GM12878 (cell line): Measurements from ENCODE around the gene ATXN1. TPM values are rescaled to one million over a fixed set of nuclear protein-coding genes. Genes with fewer than 3 reads are reported as not detected.

Experiments used
- ATAC-seq: fragments of 200-7000 bp; cut with Tn5 transposase; 3 replicates; pipeline ENCODE4 v1.9.1; 2020; ENCODE audit warnings: mild to moderate bottlenecking, moderate library complexity
- BruUV-seq: library from RNA; stranded (reverse); fragments of 400-500 nt; replicated peaks from 2 replicates; lab custom pipeline; 2021; lab: Mats Ljungman, UMichigan
- CTCF ChIA-PET: fragments of 300-600 bp; sonication (Branson Sonifier 250); formaldehyde crosslinking; extraction: SDS; loops from one replicate; lab custom pipeline; 2021; ENCODE audit warnings: inconsistent platforms; lab: Yijun Ruan, JAX
- POLR2A ChIA-PET: fragments of 350-600 bp; formaldehyde crosslinking; extraction: SDS; loops from one replicate; lab custom pipeline; 2021; ENCODE audit warnings: inconsistent platforms; lab: Charles Lee
- RAD21 ChIA-PET: fragments of 300-600 bp; sonication (Branson Sonifier 250); formaldehyde crosslinking; loops from one replicate; lab custom pipeline; 2023; ENCODE audit warnings: antibody characterized with exemption; ENCODE audit not compliant: unreplicated experiment; lab: Charles Lee
- SMC1A ChIA-PET: fragments of 300-600 bp; sonication (Branson Sonifier 250); formaldehyde crosslinking; loops from one replicate; lab custom pipeline; 2023; ENCODE audit not compliant: unreplicated experiment, uncharacterized antibody; lab: Charles Lee
- DNase-seq: peaks from one replicate; pipeline ENCODE4 v3.0.0-alpha.2; 2011; ENCODE audit warnings: low read depth, low spot score
- FAIRE-seq: peaks from 3 replicates; lab custom pipeline; 2011; peaks lifted over from hg19 to GRCh38; lab: Jason Lieb, UNC
- H2AFZ ChIP-seq: 2 replicates; pipeline ENCODE4 v1.6.0; 2011; ENCODE audit warnings: low read depth, low read length, control low read depth; ENCODE audit not compliant: control insufficient read depth
- H3K27ac ChIP-seq: 2 replicates; pipeline ENCODE4 v1.5.1; 2011; ENCODE audit warnings: control low read depth; ENCODE audit not compliant: control insufficient read depth, insufficient read depth
- H3K27me3 ChIP-seq, 2 experiments: replicated peaks in 1 of 2; 2 replicates each; pipeline versions ENCODE4 v1.6.0 to v1.6.1; 2011; ENCODE audit warnings: low read length in 1 of 2; ENCODE audit not compliant: control insufficient read depth in 2 of 2, insufficient read depth in 2 of 2
- H3K36me3 ChIP-seq, 2 experiments: 2 replicates each; pipeline ENCODE4 v1.5.1; 2011; ENCODE audit warnings: low read length in 1 of 2; ENCODE audit not compliant: control insufficient read depth in 2 of 2, insufficient read depth in 2 of 2
- H3K4me1 ChIP-seq: 2 replicates; pipeline ENCODE4 v1.6.1; 2011; ENCODE audit warnings: mild to moderate bottlenecking, low read length, moderate library complexity, mixed read lengths; ENCODE audit not compliant: control insufficient read depth, insufficient read depth
- H3K4me2 ChIP-seq: 2 replicates; pipeline ENCODE4 v1.6.0; 2011; ENCODE audit warnings: control low read depth; ENCODE audit not compliant: control insufficient read depth, insufficient read depth
- H3K4me3 ChIP-seq: fragments of 200-600 bp; sonication (generic); 2 replicates; pipeline ENCODE4 v1.5.1; 2016
- H3K79me2 ChIP-seq: 2 replicates; pipeline ENCODE4 v1.6.0; 2011; ENCODE audit warnings: low read length; ENCODE audit not compliant: control insufficient read depth, insufficient read depth
- H3K9ac ChIP-seq: 2 replicates; pipeline ENCODE4 v1.8.0; 2011; ENCODE audit warnings: low read length, control low read depth, mixed read lengths; ENCODE audit not compliant: control insufficient read depth, insufficient read depth
- H3K9me3 ChIP-seq: replicated peaks from 3 replicates; pipeline ENCODE4 v1.5.1; 2011; ENCODE audit warnings: mild to moderate bottlenecking, low read length; ENCODE audit not compliant: control insufficient read depth, insufficient read depth
- H4K20me1 ChIP-seq: 2 replicates; pipeline ENCODE4 v1.6.0; 2011; ENCODE audit not compliant: control insufficient read depth, insufficient read depth
- BACH1 ChIP-seq: fragments of 450-650 bp; IDR thresholded peaks from 2 replicates; pipeline ENCODE4 v1.6.1; 2017; ENCODE audit warnings: mild to moderate bottlenecking, borderline replicate concordance
- EGR1 ChIP-seq, 2 experiments: IDR thresholded peaks; 1 replicate in 1 of 2; 2 replicates in 1 of 2; pipeline ENCODE4 v1.6.1; 2011 to 2012; ENCODE audit warnings: low read depth in 2 of 2, low read length in 2 of 2, borderline replicate concordance in 1 of 2, mild to moderate bottlenecking in 1 of 2, moderate library complexity in 1 of 2
- GABPA ChIP-seq: IDR thresholded peaks from 2 replicates; pipeline ENCODE4 v1.6.1; 2014; ENCODE audit warnings: antibody characterized with exemption, low read depth, mild to moderate bottlenecking, inconsistent platforms
- KAT2A ChIP-seq: conservative IDR thresholded peaks from 2 replicates; pipeline ENCODE4 v1.6.1; 2011; ENCODE audit warnings: low read depth, low read length; ENCODE audit not compliant: control insufficient read depth
- MTA2 ChIP-seq: fragments of 450-650 bp; IDR thresholded peaks from 2 replicates; pipeline ENCODE4 v1.6.1; 2016; ENCODE audit warnings: low read depth, mild to moderate bottlenecking, moderate library complexity
- NR2C1 ChIP-seq: fragments of 450-650 bp; IDR thresholded peaks from 2 replicates; pipeline ENCODE4 v1.6.1; 2017; ENCODE audit warnings: antibody characterized with exemption, mild to moderate bottlenecking, moderate library complexity
- SRF ChIP-seq, 2 experiments: IDR thresholded peaks; 2 replicates each; pipeline ENCODE4 v1.6.1; 2011; ENCODE audit warnings: low read depth in 2 of 2, low read length in 2 of 2, mild to moderate bottlenecking in 1 of 2, moderate library complexity in 1 of 2
- ZBED1 ChIP-seq: IDR thresholded peaks from 2 replicates; pipeline ENCODE4 v1.6.1; 2016; ENCODE audit warnings: borderline replicate concordance
- ZBTB40 ChIP-seq: fragments of 450-650 bp; IDR thresholded peaks from 2 replicates; pipeline ENCODE4 v1.6.1; 2016; ENCODE audit warnings: mild to moderate bottlenecking, moderate library complexity, borderline replicate concordance
- ZSCAN29 ChIP-seq: fragments of 450-650 bp; IDR thresholded peaks from 2 replicates; pipeline ENCODE4 v1.6.1; 2017; ENCODE audit warnings: mild to moderate bottlenecking, moderate library complexity
- ZZZ3 ChIP-seq: IDR thresholded peaks from 2 replicates; pipeline ENCODE4 v1.6.1; 2011; ENCODE audit warnings: low read depth; ENCODE audit not compliant: control insufficient read depth, insufficient read length
- WGBS: methylation state at CpG from one replicate; pipeline ENCODE4 v1.1.6; 2016; ENCODE audit warnings: low lambda C conversion rate; ENCODE audit not compliant: insufficient replicate concordance, insufficient coverage; ENCODE audit errors: missing lambda C conversion rate; 5-methylcytosine and 5-hydroxymethylcytosine counted together
- in situ Hi-C: fragments of 300-500 bp; cut with MboI; formaldehyde crosslinking; loops from 9 replicates; pipeline ENCODE4 v1.14.3; 2018; ENCODE audit warnings: mixed read lengths
- intact Hi-C: fragments of 100-400 bp; cut with micrococcal nuclease; formaldehyde crosslinking; loops from one replicate; pipeline ENCODE4 v1.14.2; 2022; ENCODE audit not compliant: unreplicated experiment
- polyA plus RNA-seq, 11 experiments: library from polyadenylated mRNA; depleted of rRNA in 4 of 11; unstranded in 6 of 11; stranded (reverse) in 5 of 11; fragments of >200 nt; fragmentation: Nextera tagmentation in 4 of 11; fragmentation: Illumina TruSeq in 1 of 11; extraction: Ambion mirVana in 4 of 11; extraction: Trizol in 1 of 11; gene quantifications; 1 replicate in 1 of 11; 2 replicates in 10 of 11; pipeline versions ENCODE4 v1.2.1 to v1.2.3, GENCODE V29; 2011 to 2016; ENCODE audit warnings: inconsistent platforms in 2 of 11, missing spikeins in 2 of 11, low read depth in 1 of 11
- total RNA-seq, 4 experiments: library from RNA; depleted of rRNA in 3 of 4; stranded (reverse); fragments of >200 nt in 3 of 4; fragmentation: Illumina TruSeq in 1 of 4; extraction: Trizol in 1 of 4; gene quantifications; 2 replicates each; pipeline versions ENCODE4 v1.2.1 to v1.2.3, GENCODE V29; 2013 to 2021
- TF ChIP-seq, protein P1 (sequence below): fragments of 450-650 bp; IDR thresholded peaks from 2 replicates; pipeline ENCODE4 v1.6.1; 2016; ENCODE audit warnings: mild to moderate bottlenecking
- TF ChIP-seq, protein P2 (sequence below): IDR thresholded peaks from 2 replicates; pipeline ENCODE4 v1.6.1; 2011; ENCODE audit warnings: borderline replicate concordance, low read depth, mild to moderate bottlenecking, moderate library complexity, mixed read lengths, low read length; ENCODE audit not compliant: insufficient read depth; ENCODE audit errors: extremely low read length

The ATXN1 gene
- total and polyA plus RNA-seq, 10 of the 15 experiments (the other 5 are each of a cell fraction or from before 2014, with no cell fraction given) = 12.2 to 51.2 (median 20.5) TPM

GRCh38 chr6:16272201-16272600 is 489.1 kb downstream of the ATXN1 start:
- ChIA-PET SMC1A (interaction anchor here (1.1 to 1.5 kb wide), 2 partner anchors 61 to 67 kb away, joined by 3 to 4 read pairs; no protein-coding TSS in a partner anchor), RAD21 (no interaction called here), CTCF (interaction anchor here (7.9 kb wide), 1 partner anchor 14 kb away, joined by 54 read pairs; no protein-coding TSS in a partner anchor), POLR2A (no interaction called here)
- intact Hi-C loops = no loop called here
- TF ChIP-seq KAT2A (no peak), ZBED1 (no peak), SRF (IDR thresholded peaks at IDR 0.05; ENCODE audit: low read depth in 2 of 2, low read length in 2 of 2) (no peak), ZBTB40 (no peak), ZZZ3 (no peak), NR2C1 (no peak), BACH1 (no peak), MTA2 (no peak), EGR1 (IDR thresholded peaks at IDR 0.05; ENCODE audit: borderline replicate concordance in 1 of 2, low read depth in 2 of 2, low read length in 2 of 2) (no peak), ZSCAN29 (no peak), GABPA (no peak)
- TF ChIP-seq, protein P1, sequence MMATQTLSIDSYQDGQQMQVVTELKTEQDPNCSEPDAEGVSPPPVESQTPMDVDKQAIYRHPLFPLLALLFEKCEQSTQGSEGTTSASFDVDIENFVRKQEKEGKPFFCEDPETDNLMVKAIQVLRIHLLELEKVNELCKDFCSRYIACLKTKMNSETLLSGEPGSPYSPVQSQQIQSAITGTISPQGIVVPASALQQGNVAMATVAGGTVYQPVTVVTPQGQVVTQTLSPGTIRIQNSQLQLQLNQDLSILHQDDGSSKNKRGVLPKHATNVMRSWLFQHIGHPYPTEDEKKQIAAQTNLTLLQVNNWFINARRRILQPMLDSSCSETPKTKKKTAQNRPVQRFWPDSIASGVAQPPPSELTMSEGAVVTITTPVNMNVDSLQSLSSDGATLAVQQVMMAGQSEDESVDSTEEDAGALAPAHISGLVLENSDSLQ = no peak
- TF ChIP-seq, protein P2, sequence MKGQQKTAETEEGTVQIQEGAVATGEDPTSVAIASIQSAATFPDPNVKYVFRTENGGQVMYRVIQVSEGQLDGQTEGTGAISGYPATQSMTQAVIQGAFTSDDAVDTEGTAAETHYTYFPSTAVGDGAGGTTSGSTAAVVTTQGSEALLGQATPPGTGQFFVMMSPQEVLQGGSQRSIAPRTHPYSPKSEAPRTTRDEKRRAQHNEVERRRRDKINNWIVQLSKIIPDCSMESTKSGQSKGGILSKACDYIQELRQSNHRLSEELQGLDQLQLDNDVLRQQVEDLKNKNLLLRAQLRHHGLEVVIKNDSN = no peak
- FAIRE-seq (no peak), ATAC-seq (no peak), DNase-seq (no peak)
- H3K36me3 ChIP-seq = no peaks in the 10 kb centered on the region
- WGBS = 0% methylated on average over 1 of the region's 1 CpG
- no peaks in the 10 kb centered on the region for H4K20me1 ChIP-seq
- no peaks in the 10 kb centered on the region for H3K79me2 ChIP-seq
- no TSS peak for BruUV-seq
- no peaks in the 10 kb centered on the region for H3K4me1 ChIP-seq
- no peak overlapping the region for H3K4me2 ChIP-seq
- in situ Hi-C loops = no loop called here
- no peak overlapping the region for H2AFZ ChIP-seq
- no peaks in the 10 kb centered on the region; a peak in 1 of 4 replicates for H3K27me3 ChIP-seq
- H3K4me3 ChIP-seq = no peak overlapping the region
- H3K9me3 ChIP-seq = no peaks in the 10 kb centered on the region
- H3K9ac ChIP-seq = no peak overlapping the region
- no peak overlapping the region for H3K27ac ChIP-seq
